GM13976 (cell line): ENCODE results near the gene CDKL1.

Experiments
- DNase-seq: peaks from one replicate; pipeline ENCODE4 v3.0.0; 2012; ENCODE audit warnings: low spot score
- in situ Hi-C: fragments of 300-500 bp; cut with MboI; formaldehyde crosslinking; loops from one replicate; pipeline ENCODE4 v1.12.0; 2022; ENCODE audit warnings: low sequenced_read_pairs, mixed read lengths, inconsistent platforms; ENCODE audit not compliant: unreplicated experiment
- TF ChIP-seq, protein P1 (sequence below): IDR thresholded peaks from 2 replicates; pipeline ENCODE4 v1.5.1; 2012; ENCODE audit warnings: borderline replicate concordance, mild to moderate bottlenecking; ENCODE audit not compliant: insufficient read depth; ENCODE audit errors: extremely low read depth, missing control alignments, control extremely low read depth

Gene CDKL1

DNA sequence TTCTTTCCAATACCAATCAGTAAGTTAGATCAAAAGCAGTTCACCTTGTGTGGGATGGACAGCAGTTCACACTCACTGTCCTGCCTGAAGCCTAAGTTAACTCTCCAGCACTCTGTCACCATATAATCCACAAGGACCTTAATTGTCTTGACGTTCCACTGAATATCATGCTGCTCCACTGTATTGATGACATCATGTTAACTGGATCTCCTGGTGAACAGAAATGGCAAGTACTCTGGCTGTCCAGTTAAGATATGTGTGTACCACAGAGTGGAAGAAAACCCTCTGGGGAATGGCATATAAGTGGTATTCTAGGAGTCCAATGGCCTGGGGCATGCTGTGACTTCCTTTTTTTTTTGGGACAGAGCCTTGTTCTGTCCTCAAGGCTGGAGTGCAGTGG lies 16.2 kb downstream of the CDKL1 start:
- in situ Hi-C loops = no loop called here
- no peak for DNase-seq
- TF ChIP-seq, protein P1, sequence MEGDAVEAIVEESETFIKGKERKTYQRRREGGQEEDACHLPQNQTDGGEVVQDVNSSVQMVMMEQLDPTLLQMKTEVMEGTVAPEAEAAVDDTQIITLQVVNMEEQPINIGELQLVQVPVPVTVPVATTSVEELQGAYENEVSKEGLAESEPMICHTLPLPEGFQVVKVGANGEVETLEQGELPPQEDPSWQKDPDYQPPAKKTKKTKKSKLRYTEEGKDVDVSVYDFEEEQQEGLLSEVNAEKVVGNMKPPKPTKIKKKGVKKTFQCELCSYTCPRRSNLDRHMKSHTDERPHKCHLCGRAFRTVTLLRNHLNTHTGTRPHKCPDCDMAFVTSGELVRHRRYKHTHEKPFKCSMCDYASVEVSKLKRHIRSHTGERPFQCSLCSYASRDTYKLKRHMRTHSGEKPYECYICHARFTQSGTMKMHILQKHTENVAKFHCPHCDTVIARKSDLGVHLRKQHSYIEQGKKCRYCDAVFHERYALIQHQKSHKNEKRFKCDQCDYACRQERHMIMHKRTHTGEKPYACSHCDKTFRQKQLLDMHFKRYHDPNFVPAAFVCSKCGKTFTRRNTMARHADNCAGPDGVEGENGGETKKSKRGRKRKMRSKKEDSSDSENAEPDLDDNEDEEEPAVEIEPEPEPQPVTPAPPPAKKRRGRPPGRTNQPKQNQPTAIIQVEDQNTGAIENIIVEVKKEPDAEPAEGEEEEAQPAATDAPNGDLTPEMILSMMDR = no peak

DNA sequence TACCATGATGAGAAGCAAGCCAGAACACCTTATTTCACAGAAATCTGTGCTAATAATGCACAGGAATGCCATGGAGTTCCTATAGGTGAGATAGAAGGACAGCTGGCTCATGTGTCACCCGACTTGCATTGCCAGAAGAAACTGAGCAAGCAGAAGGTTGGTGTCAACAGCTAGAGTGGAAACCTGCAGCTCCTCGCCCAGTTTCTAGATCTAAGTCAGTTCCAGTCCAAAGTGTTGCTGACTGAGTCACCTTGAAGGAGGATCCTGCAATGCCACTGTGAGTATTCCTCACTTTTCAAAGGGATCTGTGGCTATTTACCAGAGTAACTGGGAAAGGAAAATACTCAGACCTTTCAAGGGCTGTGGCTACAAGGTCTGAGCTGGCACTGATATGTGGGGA lies 17.1 kb downstream of the CDKL1 start:
- TF ChIP-seq, protein P1 = no peak
- no peak for DNase-seq
- in situ Hi-C loops = no loop called here

DNA sequence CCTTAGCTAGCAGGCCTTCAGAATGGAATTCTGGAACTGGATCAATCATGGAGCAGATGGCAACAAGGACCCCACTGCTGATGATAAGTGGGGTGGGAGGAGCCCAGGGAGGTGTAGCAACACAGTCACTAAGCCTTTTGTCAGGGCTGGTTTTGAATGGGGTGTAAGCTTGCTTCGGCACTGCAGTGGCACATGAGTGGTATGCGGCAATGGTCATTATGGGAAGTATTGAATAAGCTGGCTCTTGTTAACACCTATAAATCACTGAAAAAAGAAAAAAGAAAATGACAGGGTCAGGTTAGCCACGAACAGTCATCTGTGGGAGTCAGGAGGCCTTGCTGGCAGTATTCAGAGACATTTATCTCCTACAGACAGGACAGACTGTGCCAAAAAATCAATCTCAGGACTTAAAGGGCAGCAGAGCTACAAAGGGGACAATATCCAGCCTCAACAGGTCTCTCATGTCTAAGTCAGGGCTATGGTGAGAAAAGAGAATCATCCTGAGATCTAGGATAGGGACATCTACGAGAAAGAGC lies 19.1 kb downstream of the CDKL1 start:
- in situ Hi-C loops = no loop called here
- TF ChIP-seq, protein P1 = no peak
- DNase-seq = no peak

DNA sequence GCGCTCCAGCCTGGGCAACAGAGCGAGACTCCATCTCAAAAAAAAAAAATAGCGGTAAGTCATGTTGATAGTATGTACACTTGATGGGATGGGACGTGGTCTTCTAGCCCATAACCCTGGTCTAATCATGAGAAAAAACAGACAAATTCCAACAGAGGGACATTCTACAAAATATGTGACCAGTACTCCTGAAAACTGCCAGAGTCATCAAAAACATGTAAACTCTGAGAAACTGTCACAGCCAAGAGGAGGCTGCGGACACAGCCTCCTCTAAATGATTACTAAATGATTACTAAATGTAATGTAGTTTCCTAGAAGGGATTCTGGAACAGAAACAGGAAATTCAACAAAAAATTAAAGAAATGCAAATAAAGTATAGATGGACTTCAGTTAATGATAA lies 20.9 kb downstream of the CDKL1 start:
- in situ Hi-C loops = no loop called here
- TF ChIP-seq, protein P1 = no peak
- DNase-seq = no peak

DNA sequence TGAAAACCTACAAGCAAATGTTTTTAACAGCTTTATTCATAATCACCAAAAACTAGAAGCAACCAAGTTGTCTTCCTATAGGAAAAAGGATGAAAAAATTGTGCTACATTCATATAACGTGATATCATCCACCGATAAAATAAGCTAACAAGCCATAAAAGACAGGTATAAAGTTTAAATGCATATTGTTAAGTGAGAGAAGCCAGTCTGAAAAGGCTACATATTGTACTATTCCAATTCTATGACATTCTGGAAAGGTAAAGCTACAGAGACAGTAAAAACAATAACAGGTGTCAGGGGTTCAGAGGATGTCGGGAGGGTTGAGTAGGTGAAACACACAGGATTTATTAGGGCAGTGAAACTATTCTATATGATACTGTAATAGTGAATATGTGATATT lies 22.7 kb downstream of the CDKL1 start:
- DNase-seq = no peak

DNA sequence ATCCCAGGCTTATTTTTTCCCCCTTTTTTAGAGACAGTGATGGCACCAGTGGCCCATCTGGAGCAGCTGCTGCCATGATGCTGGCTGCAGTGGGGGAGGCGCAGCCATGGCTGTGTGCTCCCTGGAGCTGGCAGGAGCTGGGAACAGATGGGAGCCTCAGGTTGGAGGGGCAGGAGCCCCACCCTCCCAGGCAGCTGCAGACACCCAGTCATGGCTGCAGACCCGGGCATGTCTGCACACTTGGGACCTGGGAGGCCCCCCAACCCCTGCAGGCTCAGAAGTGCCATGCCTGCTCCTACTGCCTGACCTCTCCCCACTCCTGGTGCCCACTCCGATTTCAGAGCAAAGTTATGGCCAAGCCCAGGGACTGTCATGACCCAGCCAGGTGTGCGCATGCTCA lies 25.1 kb downstream of the CDKL1 start:
- no peak for DNase-seq
- in situ Hi-C loops = no loop called here

More for the DNA sequence above, 22.7 kb downstream of the CDKL1 start:
- TF ChIP-seq, protein P1 = no peak
- in situ Hi-C loops = no loop called here

More for the DNA sequence above, 25.1 kb downstream of the CDKL1 start:
- TF ChIP-seq, protein P1 = no peak
